AG04450 (cell line): Measurements from ENCODE around the gene TBCEL. TPM values are rescaled to one million over a fixed set of nuclear protein-coding genes. Genes with fewer than 3 reads are reported as not detected.

ENCODE experiments used
- CTCF ChIA-PET: fragments of 300-600, 350-600 bp; formaldehyde crosslinking; extraction: SDS; loops from one replicate; lab custom pipeline; 2022; ENCODE audit warnings: antibody characterized with exemption, inconsistent platforms; lab: Charles Lee
- POLR2A ChIA-PET: fragments of 350-600 bp; formaldehyde crosslinking; extraction: SDS; loops from one replicate; lab custom pipeline; 2021; ENCODE audit warnings: antibody characterized with exemption, inconsistent platforms; lab: Yijun Ruan, JAX
- DNase-seq: peaks from one replicate; pipeline ENCODE4 v3.0.0-alpha.2; 2011; ENCODE audit warnings: low read depth, low spot score
- H3K27ac ChIP-seq: one replicate; pipeline ENCODE4 v1.5.1; 2012; ENCODE audit warnings: low read depth, low read length, control low read depth
- H3K27me3 ChIP-seq: one replicate; pipeline ENCODE4 v1.6.0; 2012; ENCODE audit warnings: low read length; ENCODE audit not compliant: control insufficient read depth, insufficient read depth
- H3K4me3 ChIP-seq: 2 replicates; pipeline ENCODE4 v1.5.1; 2011; ENCODE audit warnings: mild to moderate bottlenecking, low read depth, low read length, control low read depth
- H3K9me3 ChIP-seq: 2 replicates; pipeline ENCODE4 v1.5.1; 2012; ENCODE audit warnings: low read length; ENCODE audit not compliant: control insufficient read depth, insufficient read depth
- polyA plus RNA-seq: library from polyadenylated mRNA; depleted of rRNA; stranded (reverse); fragments of >200 nt; gene quantifications from 2 replicates; pipeline ENCODE4 v1.2.3, GENCODE V29; 2011
- TF ChIP-seq, protein P1 (sequence below): IDR thresholded peaks from 2 replicates; pipeline ENCODE4 v1.5.1; 2011; ENCODE audit warnings: low read depth, low read length, control low read depth, inconsistent platforms

TBCEL gene
- polyA plus RNA-seq, 1 experiment = 19.3 TPM

DNA sequence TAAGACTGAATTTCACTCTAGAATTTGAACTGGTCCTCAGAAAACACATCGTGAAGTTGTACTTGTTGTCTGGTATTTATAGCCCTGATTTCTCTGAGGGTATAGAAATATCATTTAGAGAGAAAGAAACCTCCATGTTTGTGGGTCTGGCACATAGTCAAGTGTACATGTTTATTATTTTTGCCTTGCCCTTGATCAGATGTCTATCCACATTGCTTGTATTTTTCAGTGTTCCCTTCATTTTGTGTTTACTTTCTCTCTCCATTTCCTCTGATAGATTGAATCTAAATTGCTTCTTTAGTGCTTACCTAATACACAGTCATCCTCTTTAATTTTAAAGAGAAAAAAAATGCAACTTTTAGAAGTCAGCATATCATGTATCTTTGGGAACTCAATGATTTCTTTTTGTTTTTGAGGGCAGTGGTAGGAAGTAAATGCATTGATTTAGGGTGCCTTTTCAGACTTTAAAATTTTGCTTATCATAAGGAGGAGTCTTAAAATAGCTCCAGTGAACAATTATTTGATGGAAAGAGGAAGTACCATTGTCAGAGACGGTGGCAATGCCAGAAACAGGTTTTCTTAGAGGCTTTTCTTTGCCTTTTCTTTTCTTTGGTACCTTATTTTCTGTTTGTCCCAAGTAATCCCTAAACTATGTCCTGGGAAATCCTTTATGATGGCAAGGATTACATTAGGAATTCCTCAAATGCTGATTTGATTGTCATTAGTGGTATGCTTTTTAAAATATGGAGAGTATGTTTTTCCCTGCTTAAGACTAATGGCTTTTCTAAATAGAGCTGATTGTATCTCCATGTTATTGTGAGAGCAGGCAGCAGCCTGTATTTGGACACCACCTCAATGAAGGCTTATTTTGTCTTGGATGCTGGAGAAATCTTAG lies 47.3 kb downstream of the TBCEL start:
- H3K4me3 ChIP-seq = no peak overlapping the region
- ChIA-PET POLR2A (no interaction called here), CTCF (interaction anchor here (1.3 kb wide), 1 partner anchor 124 kb away, joined by 3 read pairs; no protein-coding TSS in a partner anchor)
- DNase-seq = no peak
- H3K9me3 ChIP-seq = no peaks in the 10 kb centered on the region
- H3K27me3 ChIP-seq = no peaks in the 10 kb centered on the region
- no peak overlapping the region for H3K27ac ChIP-seq
- TF ChIP-seq, protein P1, sequence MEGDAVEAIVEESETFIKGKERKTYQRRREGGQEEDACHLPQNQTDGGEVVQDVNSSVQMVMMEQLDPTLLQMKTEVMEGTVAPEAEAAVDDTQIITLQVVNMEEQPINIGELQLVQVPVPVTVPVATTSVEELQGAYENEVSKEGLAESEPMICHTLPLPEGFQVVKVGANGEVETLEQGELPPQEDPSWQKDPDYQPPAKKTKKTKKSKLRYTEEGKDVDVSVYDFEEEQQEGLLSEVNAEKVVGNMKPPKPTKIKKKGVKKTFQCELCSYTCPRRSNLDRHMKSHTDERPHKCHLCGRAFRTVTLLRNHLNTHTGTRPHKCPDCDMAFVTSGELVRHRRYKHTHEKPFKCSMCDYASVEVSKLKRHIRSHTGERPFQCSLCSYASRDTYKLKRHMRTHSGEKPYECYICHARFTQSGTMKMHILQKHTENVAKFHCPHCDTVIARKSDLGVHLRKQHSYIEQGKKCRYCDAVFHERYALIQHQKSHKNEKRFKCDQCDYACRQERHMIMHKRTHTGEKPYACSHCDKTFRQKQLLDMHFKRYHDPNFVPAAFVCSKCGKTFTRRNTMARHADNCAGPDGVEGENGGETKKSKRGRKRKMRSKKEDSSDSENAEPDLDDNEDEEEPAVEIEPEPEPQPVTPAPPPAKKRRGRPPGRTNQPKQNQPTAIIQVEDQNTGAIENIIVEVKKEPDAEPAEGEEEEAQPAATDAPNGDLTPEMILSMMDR = no peak

DNA sequence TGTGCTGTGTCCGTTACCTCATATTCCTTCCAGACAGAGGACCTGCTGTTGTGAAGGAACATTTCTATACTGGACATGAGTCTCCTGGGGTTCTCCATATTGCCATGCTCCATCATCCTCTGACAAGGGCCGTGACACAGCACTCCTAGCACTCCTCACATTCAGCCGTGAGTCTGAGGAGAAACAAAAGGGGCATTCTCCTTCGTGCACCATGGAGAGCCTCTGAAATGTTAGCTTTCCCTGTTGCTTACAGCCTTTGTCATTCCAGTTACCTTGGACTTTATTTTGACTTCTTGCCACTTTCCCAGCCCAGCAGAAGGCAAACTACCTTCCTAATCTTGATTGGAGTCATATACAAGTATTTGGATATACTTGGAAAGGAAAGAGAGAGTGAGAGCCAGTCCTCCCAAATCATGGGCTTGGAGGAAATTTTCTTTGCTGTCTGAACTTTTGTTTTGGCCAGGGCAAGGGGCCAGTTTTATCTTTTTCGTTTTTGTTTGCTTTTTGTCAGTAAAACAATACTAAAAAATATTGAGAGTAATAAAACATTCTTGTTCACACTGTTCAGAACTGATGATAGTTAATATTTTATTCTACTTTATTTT lies 48.0 kb downstream of the TBCEL start:
- DNase-seq = no peak
- no peak overlapping the region for H3K4me3 ChIP-seq
- no peak overlapping the region for H3K27ac ChIP-seq
- no peaks in the 10 kb centered on the region for H3K27me3 ChIP-seq
- CTCF ChIA-PET = interaction anchor here (1.3 kb wide), 1 partner anchor 123 kb away, joined by 3 read pairs; no protein-coding TSS in a partner anchor
- POLR2A ChIA-PET = no interaction called here
- TF ChIP-seq, protein P1 = no peak
- H3K9me3 ChIP-seq = no peaks in the 10 kb centered on the region

DNA sequence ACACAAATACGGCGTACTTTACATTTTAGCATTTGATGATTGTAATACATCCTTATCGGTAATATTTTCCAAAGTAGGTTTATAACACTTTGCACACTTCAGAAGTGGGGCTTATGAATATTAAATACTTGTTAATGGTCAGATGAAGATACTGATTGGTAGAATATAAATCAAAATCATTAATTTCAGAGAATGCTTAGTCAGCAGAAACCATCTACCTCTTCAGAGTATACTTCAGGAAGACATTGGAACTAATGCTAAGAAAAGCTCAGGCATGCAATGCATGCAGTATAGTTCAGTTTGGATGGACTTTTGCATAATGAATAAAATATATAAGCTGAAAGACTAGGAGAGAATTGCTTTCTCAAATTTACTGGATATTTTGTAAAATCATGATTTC lies 57.4 kb downstream of the TBCEL start:
- ChIA-PET CTCF (no interaction called here), POLR2A (no interaction called here)
- TF ChIP-seq, protein P1 = no peak
- DNase-seq = no peak
- no peaks in the 10 kb centered on the region for H3K27me3 ChIP-seq
- no peak overlapping the region for H3K4me3 ChIP-seq
- no peaks in the 10 kb centered on the region for H3K9me3 ChIP-seq
- no peak overlapping the region for H3K27ac ChIP-seq

DNA sequence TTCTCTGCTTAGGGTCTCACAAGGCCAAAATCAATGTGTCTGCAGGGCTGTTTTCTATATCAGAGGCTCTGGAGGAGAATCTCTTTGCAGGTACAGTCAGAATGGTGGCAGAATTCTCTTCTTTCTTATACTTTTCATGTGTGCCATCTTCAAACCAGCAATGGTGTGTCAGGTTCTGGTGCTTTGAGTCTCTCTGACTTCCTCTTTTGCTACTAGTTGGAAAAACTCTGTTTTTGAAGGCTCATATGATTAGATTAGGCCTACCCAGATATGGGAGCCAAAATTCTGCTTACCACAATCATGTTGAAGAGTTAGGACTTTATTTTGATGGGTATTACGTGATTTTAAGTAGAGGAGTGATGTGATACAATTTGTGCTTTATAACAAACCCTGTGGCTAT lies 58.3 kb downstream of the TBCEL start:
- H3K27ac ChIP-seq = no peak overlapping the region
- no peaks in the 10 kb centered on the region for H3K27me3 ChIP-seq
- H3K4me3 ChIP-seq = no peak overlapping the region
- POLR2A ChIA-PET = no interaction called here
- DNase-seq = no peak
- TF ChIP-seq, protein P1 = no peak
- H3K9me3 ChIP-seq = no peaks in the 10 kb centered on the region
- CTCF ChIA-PET = no interaction called here

DNA sequence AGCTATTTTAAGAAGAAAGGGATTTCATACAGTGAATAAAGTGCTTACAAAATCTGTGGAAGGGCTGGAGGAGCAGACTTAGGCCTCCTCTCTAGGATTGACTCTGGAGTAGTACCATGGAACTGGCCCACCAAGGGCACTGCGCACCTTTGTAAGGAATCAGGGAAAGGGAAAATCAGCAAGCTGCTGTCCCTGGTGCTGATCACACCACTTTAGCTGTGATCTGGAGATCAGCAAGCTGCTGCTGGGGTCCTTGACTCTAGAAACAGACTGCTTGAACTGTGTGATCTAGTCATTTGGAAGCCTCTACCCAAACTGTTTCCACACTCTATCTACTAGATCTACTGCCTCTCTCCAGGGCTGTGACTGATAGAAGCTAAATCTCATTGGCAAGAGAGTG lies 58.8 kb downstream of the TBCEL start:
- Histone ChIP-seq H3K27ac (no peak overlapping the region), H3K9me3 (no peaks in the 10 kb centered on the region), H3K27me3 (no peaks in the 10 kb centered on the region), H3K4me3 (no peak overlapping the region)
- ChIA-PET POLR2A (no interaction called here), CTCF (no interaction called here)
- TF ChIP-seq, protein P1 = no peak
- DNase-seq = no peak
